ENCODE data around the gene TAS2R30. TPM values are rescaled to one million over a fixed set of nuclear protein-coding genes. Genes with fewer than 3 reads are reported as not detected.

TAS2R30 gene
- total RNA-seq: 0.05 and 0.20 TPM in 2 replicates

GRCh38 chr12:11134305-11134704 is at the start of gene TAS2R30:
TSS of gene TAS2R30 (minus strand) at chr12:11134644. CDS start at chr12:11134244, 400 bp downstream.

GRCh38 chr12:11171145-11171968 is 36.9 kb upstream of the TAS2R30 start, which contains the start of gene SMIM10L1:
TSS of gene SMIM10L1 (plus strand) at chr12:11171194. CDS start at chr12:11171357, 163 bp downstream.

GRCh38 chr12:11092128-11092527 is 42.3 kb downstream of the TAS2R30 start, which contains the start of gene TAS2R43:
TSS of gene TAS2R43 (minus strand) at chr12:11092313. CDS start at chr12:11092229, 84 bp downstream.

Other genes starting within 250 kb of the TAS2R30 start
- 0.07 and 0.10 TPM in 2 replicates for gene TAS2R13, start 225.1 kb downstream of the TAS2R30 start, total RNA-seq
- not detected in 2 replicates for gene PRH2, start 205.4 kb downstream of the TAS2R30 start, total RNA-seq
- gene TAS2R14, start 195.4 kb downstream of the TAS2R30 start, total RNA-seq: 0.07 and 0.84 TPM in 2 replicates
- 0.15 and 0.20 TPM in 2 replicates for gene TAS2R50, start 147.7 kb downstream of the TAS2R30 start, total RNA-seq
- gene TAS2R20, start 136.3 kb downstream of the TAS2R30 start, total RNA-seq: 0.10 and 0.13 TPM in 2 replicates
- 0.39 and 0.53 TPM in 2 replicates for gene TAS2R19, start 112.0 kb downstream of the TAS2R30 start, total RNA-seq
- gene TAS2R31, start 103.2 kb downstream of the TAS2R30 start, total RNA-seq: 0.15 TPM in 1 of 2 replicates, not detected in the other
- 0.34 and 0.73 TPM in 2 replicates for gene TAS2R46, start 72.3 kb downstream of the TAS2R30 start, total RNA-seq
- gene TAS2R43, start 42.3 kb downstream of the TAS2R30 start, total RNA-seq: 0.53 TPM in 1 of 2 replicates, not detected in the other
- 6.6 and 9.2 TPM in 2 replicates for gene SMIM10L1, start 36.5 kb upstream of the TAS2R30 start, total RNA-seq
- gene TAS2R42, start 52.3 kb upstream of the TAS2R30 start, total RNA-seq: not detected in 2 replicates
- gene PRB3, start 135.1 kb upstream of the TAS2R30 start, total RNA-seq: not detected in 2 replicates
- gene PRB4, start 175.8 kb upstream of the TAS2R30 start, total RNA-seq: not detected in 2 replicates

Data from mammary microvascular endothelial cell (primary cell).